Glutamatergic neuron (in vitro differentiated cells): ENCODE data around the gene ANXA2R. TPM values are rescaled to one million over a fixed set of nuclear protein-coding genes. Genes with fewer than 3 reads are reported as not detected.

Experiments used
- DNase-seq: peaks from one replicate; pipeline ENCODE4 v3.0.0; 2022
- H3K27ac Mint-ChIP-seq: one replicate; pipeline ENCODE4 v1.8.0; 2020; ENCODE audit warnings: mild to moderate bottlenecking, mixed read lengths, inconsistent platforms; ENCODE audit not compliant: unreplicated experiment
- H3K27me3 Mint-ChIP-seq: one replicate; pipeline ENCODE4 v1.8.0; 2020; ENCODE audit warnings: mild to moderate bottlenecking, moderate library complexity, mixed read lengths, inconsistent platforms; ENCODE audit not compliant: unreplicated experiment
- H3K36me3 Mint-ChIP-seq: one replicate; pipeline ENCODE4 v1.8.0; 2020; ENCODE audit warnings: mild to moderate bottlenecking, mixed read lengths, inconsistent platforms; ENCODE audit not compliant: unreplicated experiment
- H3K4me1 Mint-ChIP-seq: one replicate; pipeline ENCODE4 v1.8.0; 2020; ENCODE audit warnings: mild to moderate bottlenecking, low read depth, mixed read lengths, inconsistent platforms; ENCODE audit not compliant: unreplicated experiment
- H3K4me3 Mint-ChIP-seq: one replicate; pipeline ENCODE4 v1.8.0; 2020; ENCODE audit warnings: mild to moderate bottlenecking, mixed read lengths, inconsistent platforms; ENCODE audit not compliant: unreplicated experiment
- H3K9me3 Mint-ChIP-seq: one replicate; pipeline ENCODE4 v1.8.0; 2020; ENCODE audit warnings: mild to moderate bottlenecking, moderate library complexity, mixed read lengths, inconsistent platforms; ENCODE audit not compliant: unreplicated experiment
- CTCF ChIP-seq: fragments of 200-600 bp; sonication (generic); IDR thresholded peaks from one replicate; pipeline ENCODE4 v1.5.0; 2021; ENCODE audit not compliant: partially characterized antibody, unreplicated experiment
- total RNA-seq: library from RNA; stranded (reverse); fragmentation: NEBNext Ultra II Directional; extraction: Animal tissue kit (Norgen Biotek cat#: 25700); gene quantifications from one replicate; pipeline ENCODE4 v1.2.1, GENCODE V29; 2021; ENCODE audit not compliant: unreplicated experiment

Gene ANXA2R
- total RNA-seq, 1 donor from 2014 or later = 1.6 TPM

GRCh38 chr5:43038496-43038989 lies 1.6 kb downstream of the ANXA2R start:
- peaks cover 9% of the 10 kb centered on the region for H3K4me1 Mint-ChIP-seq

GRCh38 chr5:43037636-43038495 lies 2.3 kb downstream of the ANXA2R start:
- peaks cover 11% of the 10 kb centered on the region for H3K4me1 Mint-ChIP-seq
- H3K27me3 Mint-ChIP-seq = peaks cover 41% of the 10 kb centered on the region
- no peak for DNase-seq
- H3K27ac Mint-ChIP-seq = no peak overlapping the region
- peak overlapping the region; percentile 46 for H3K4me3 Mint-ChIP-seq
- H3K9me3 Mint-ChIP-seq = peaks cover 26% of the 10 kb centered on the region
- no peaks in the 10 kb centered on the region for H3K36me3 Mint-ChIP-seq
- no peak for TF ChIP-seq CTCF

More at GRCh38 chr5:43038496-43038989, 1.6 kb downstream of the ANXA2R start:
- Mint-ChIP-seq H3K36me3 (no peaks in the 10 kb centered on the region), H3K27me3 (peaks cover 46% of the 10 kb centered on the region), H3K4me3 (peak overlapping the region; percentile 30), H3K9me3 (peaks cover 24% of the 10 kb centered on the region), H3K27ac (no peak overlapping the region)
- no peak for TF ChIP-seq CTCF
- no peak for DNase-seq

- no peak overlapping the region for H3K27ac Mint-ChIP-seq
- H3K4me1 Mint-ChIP-seq = peaks cover 11% of the 10 kb centered on the region
- peaks cover 30% of the 10 kb centered on the region for H3K9me3 Mint-ChIP-seq
- H3K36me3 Mint-ChIP-seq = no peaks in the 10 kb centered on the region
- no peak for DNase-seq
- peak overlapping the region; percentile 46 for H3K4me3 Mint-ChIP-seq
- H3K27me3 Mint-ChIP-seq = peaks cover 36% of the 10 kb centered on the region
- TF ChIP-seq CTCF = no peak
These were observed 3.1 kb downstream of the ANXA2R start for GRCh38 chr5:43036856-43037635.

- peaks cover 30% of the 10 kb centered on the region for H3K9me3 Mint-ChIP-seq
- H3K27ac Mint-ChIP-seq = no peak overlapping the region
- H3K4me3 Mint-ChIP-seq = no peak overlapping the region
- no peak for TF ChIP-seq CTCF
- H3K4me1 Mint-ChIP-seq = peaks cover 11% of the 10 kb centered on the region
- no peaks in the 10 kb centered on the region for H3K36me3 Mint-ChIP-seq
- no peak for DNase-seq
- peaks cover 35% of the 10 kb centered on the region for H3K27me3 Mint-ChIP-seq
These were observed 3.7 kb downstream of the ANXA2R start for GRCh38 chr5:43036409-43036808.
